Measurements from ENCODE around the gene ATG4B.

The ATG4B gene

GRCh38 chr2:241695651-241696050, 58.2 kb downstream of the ATG4B start:
- DNase-seq: no peak

- peak; percentile 81 for DNase-seq
Measured at GRCh38 chr2:241701149-241701398, 63.6 kb downstream of the ATG4B start.

DNA sequence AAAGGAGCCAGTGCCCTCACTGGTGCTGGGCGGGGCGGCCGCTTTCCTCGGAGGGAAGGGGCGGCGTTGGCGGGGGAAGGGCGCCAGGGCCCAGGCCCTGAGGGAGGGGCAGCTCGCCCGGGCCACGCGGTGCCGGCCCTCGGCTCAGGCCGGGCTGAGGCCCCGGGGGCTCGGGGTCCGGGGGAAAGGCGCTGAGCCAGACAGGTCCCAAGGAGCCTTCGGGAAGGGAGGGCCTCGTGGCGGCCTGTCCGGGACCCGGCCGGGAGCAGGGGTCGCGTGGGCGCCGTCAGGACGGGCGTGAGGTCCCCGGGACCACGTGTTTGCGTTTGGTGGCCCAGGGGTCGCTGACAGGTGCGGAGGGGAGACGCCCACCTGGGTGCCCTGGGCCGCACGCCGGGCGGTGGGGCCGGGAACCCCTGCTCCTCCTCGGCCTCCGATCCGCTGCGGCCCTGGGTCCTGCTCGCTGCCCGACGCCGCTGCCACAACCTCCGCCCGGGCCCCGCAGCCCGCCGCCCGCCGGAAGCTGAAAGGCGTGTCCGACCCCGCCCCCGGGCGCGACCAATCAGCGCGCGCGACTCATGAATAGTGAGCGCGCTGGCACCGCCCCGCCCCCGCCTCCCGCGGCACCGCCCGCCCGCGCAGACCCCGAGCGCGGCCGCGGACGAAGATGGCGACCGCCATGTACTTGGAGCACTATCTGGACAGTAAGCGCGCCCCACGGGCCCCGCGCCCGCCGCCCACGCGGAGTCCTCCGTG, 64.1 kb downstream of the ATG4B start, which contains the start of gene ING5:
Gene ING5, plus strand, starts transcription at position 641 of the 756 bp plus-strand sequence. Its CDS starts 27 bp downstream, at position 668.
- peak; percentile 45 for DNase-seq

DNA sequence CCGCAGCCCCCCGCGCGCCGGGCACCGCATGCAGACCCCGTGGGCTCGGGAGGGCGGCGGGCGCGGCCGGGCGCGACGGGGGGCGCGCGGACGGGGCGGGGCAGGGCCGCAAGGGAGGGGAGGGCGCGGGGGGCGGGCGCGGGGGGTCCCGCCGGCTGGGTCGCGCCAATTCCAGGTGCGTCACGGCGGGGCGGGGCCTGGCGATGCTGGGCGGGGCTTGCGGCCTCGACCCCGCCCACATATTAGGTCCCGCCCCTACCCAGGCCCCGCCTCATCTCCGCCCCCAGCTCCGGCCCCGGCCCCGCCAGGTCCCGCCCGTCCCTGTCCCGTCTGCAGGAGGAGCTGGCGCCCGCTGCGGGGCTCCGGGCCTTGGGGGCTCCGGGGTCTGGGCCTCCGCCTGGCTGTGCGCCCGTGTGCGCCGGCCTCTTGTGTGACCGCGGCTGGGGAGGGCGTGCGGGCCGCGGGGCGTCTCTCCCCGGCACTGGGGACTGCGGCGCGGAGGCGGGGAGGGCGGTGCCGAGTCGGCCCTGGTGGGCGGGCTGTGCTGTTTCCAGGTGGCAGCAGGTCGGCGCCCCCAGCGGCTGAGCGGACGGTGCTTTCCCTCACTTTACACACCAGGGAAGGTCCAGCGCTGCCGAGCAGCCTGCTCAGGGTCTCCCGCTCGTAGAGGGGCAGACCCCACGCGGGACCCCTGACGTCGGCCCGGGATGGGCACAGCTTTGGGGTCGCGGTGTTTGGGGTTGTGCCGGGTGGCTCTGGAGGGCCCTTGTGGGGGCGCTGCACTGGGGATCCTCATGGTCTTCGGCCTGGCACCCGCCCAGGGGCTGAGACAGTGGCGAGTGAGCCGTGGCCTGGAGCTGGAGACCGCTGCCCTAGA, 64.9 kb downstream of the ATG4B start:
- peak; percentile 23 for DNase-seq

- DNase-seq: no peak
Measured at GRCh38 chr2:241703032-241703604, 65.6 kb downstream of the ATG4B start.

- DNase-seq: no peak
Measured at GRCh38 chr2:241706537-241706936, 69.0 kb downstream of the ATG4B start.

GRCh38 chr2:241708879-241709278, 71.4 kb downstream of the ATG4B start:
- no peak for DNase-seq

DNA sequence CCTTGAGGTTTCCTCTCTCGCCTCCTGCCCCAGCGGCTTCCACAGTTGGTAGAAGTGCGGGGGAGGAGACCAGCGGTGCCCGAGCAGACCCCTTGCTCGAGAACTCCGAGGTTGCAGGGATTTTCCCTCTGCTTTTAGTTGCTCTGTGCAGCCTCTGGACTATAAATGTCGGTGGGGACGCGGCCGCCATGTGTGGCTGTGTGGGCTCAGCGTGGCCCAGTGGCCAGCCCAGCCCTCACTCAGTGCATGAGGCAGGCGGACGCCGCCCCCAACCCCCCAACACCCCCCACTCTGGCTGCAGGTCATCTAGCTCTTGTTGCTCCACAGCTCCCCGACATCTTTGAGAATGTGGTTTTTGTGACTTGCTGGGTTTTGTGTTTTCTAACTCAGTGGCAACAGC, 81.6 kb downstream of the ATG4B start:
- DNase-seq: no peak

DNA sequence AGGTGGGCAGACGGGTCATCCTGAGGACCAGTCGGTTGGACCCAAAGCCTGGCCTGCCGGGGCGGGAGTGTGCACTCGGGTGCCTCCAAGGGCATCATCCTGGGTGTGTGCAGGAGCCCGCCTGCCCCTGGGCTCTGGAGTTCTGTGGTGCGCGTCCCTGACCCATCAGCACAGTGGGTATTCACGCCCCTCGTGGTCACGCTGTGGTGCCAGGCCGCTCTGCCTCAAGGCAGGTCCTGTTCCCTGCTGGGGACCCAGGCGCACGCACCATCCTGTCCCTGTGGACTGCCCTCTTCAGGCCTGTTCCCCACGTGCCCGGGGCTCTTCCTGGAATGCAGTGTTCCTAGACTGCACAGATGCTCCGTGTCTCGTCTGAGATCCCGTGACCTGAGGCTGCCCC, 82.6 kb downstream of the ATG4B start:
- no peak for DNase-seq

GRCh38 chr2:241720560-241720959, 83.1 kb downstream of the ATG4B start:
- DNase-seq: no peak

GRCh38 chr2:241721852-241722251, 84.4 kb downstream of the ATG4B start:
- no peak for DNase-seq

- no peak for DNase-seq
Measured at GRCh38 chr2:241722896-241723454, 85.5 kb downstream of the ATG4B start.

Data from NCI-H2081 treated with DMSO at 0.1 percent for 48 hours (cell line).